GM18909 (cell line): ENCODE data around the gene BTBD9.
A peak's percentile ranks its signal among the peaks of the same experiment; 100 is the strongest.

Experiments used
- ATAC-seq: cut with Tn5 transposase; IDR thresholded peaks from one replicate; pipeline ENCODE4 v1.9.1; 2021; ENCODE audit warnings: mild to moderate bottlenecking; ENCODE audit not compliant: unreplicated experiment, poor library complexity

The BTBD9 gene

DNA sequence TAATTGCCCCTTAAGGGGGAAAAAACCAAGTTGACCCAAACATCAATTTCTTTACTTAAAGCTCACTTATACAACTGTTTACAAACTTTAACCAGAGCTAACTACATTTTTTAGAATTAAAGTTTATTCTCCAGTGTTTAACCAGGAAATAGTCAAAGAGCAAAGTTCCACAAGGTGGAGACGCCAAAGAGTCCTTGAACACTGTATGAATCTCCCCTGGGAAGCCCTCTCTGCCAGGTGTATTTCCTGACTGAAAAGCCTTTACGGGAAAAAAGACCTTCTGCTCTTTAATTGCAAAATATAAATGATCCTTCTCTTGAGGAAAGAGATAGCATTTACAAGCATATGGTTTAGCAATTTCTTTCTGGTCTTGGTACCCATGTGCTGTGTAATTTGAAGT lies 36.2 kb downstream of the BTBD9 start:
- no peak for ATAC-seq

DNA sequence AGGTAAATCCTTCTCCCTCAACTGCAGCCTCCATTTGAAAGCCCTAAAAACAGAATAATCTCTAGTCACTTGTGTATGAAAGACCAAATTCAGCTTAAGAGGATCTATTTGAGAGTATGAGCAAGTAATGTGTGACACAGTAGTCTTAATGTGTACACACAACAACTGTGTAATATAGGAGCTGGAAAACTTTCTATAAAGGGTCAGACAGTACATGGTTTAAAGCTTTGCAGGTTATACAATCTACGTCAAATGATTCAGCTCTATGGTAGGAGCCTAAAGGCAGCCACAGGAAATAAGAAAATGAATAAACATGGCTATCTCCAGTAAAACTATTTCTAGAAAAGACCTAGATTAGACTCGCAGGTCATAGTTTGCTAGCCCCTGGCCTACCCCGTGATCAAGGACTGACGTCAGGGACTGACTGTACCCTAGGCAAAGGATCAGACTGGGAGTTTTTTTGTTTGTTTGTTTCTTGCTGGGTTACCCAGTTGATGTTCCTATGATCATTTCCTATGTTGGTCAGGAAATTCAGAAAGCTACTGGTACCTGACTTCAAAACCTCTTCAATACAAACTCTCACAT lies 39.7 kb downstream of the BTBD9 start:
- ATAC-seq: no peak

DNA sequence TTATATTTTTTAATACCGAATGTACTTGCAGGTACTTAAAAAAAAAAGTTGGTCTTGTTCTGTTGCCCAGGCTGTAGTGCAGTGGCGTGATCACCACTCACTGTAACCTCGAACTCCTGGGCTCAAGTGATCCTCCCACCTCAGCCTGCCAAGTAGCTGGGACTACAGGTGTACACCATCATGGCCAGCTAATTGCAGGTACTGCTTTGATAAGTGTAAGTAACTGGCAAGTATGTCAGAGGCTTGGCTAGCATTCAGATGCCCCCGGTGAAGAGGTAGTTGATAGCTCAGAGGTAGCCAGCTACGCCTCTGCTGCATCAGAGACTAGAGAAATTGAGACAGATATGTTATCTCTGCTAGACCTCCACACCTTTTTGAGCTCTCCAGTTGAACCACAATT lies 40.5 kb downstream of the BTBD9 start:
- ATAC-seq: no peak

DNA sequence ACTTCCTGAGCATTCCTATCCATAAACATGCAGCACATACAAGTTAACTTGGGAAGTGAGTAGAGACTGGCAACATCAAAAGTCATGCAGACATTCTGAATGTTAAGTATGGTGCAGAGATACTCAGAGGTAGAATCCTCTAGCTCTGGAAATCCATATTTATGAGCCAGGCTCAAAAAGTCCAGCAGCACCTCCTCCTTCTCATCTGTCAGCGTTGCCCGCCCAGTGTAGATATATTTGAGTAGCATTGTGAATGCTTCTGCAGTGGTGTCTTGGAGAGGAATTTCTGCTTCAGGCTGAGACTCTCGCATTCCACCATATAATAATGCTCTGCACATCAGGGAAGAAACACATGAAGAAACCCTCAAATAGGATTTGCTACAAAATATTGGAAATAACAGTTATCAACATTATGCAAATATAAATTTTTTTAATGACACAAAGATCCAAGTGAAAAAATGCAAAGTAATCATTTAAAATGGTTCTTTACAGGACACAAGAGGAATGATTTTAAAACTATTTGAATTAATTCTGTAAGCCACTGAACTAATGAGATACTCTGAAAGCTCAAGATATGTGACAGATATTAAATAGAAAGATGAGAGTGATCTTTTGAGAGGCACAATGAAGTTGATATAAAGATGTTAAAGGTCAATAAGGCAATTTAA lies 45.6 kb downstream of the BTBD9 start:
- ATAC-seq: no peak

DNA sequence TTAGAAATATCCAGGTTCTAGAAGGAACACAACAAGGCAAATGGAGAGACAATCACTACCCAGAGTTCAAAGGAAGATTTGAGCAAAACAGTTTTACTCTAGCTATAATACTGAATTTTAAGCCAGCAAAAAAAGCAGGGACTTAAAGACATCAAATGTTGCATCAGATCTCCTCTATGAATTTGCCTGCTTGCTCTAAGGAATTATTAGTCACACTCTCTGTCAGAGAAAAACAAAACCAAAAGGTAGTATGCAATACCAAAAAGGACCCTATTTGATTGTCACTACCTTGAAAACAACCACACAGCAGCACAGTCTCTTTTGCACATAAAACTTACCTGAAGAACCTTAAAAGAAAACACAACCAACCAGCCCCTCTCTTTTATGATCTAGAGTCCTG lies 46.3 kb downstream of the BTBD9 start:
- no peak for ATAC-seq

DNA sequence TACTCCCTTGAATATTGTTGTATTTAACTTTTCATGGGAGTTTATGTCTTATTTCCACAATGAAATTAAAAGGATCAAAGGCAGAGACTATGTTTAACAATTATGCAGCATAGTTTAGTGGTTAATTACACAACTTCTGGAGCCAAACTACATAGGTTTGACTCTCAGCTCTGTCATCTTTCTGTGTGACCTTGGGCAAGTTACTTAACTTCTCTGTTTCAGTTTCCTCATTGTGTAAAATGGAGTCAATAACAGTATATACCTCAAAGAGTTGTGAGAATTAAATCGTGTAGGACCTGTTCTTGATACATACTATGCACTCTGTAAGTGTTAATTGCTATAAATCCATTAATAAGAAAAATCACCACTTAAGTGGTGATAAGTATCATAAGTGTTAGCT lies 48.3 kb downstream of the BTBD9 start:
- no peak for ATAC-seq

DNA sequence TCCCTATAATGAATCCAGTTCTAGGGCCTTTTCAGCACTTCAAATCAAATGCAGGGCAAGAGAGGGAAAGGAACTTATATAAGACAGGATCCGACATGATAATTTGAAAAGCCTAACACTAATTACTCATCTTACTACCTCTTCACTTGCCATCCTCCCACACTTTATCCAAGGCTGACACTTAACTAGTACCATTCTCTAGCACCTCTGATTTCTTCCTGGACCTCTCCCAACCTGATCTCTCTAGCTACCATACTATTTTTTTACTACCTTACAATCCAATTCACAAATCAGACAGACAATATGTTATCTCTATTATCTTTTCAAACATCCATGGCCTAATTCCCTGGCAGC lies 50.4 kb downstream of the BTBD9 start:
- no peak for ATAC-seq

DNA sequence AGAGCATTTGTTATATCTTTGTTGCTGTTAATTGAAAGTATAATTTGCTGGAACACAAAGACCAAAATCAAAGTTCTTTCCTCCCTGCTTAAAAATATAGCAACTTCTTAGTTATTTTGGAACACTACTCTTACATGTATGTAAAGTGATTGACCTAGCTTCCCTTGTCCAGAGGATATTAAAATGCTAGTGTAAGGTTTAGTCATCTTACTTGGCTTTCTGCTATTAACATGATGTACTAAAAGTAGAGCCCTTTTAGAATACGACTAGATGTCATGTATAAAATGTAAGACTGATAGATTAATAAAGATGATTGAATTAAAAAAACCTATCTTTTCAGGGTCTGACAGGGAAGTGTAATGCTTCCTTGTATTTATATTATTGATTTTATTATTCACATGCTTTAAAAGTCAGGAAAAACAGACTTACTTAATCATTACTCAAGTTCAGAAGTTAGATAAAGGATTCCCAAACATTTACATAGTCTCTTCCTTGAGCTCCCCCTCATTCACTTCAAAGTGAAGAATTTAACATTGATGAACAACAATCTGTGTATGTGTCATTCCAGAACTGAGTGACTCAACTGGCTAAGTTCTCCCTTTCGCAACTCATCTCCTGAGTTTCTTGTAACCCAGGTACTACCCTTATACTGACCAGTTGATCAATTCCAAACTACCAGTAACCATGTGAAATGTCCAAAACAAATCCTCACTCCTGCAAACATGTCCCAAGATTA lies 50.9 kb downstream of the BTBD9 start:
- no peak for ATAC-seq

DNA sequence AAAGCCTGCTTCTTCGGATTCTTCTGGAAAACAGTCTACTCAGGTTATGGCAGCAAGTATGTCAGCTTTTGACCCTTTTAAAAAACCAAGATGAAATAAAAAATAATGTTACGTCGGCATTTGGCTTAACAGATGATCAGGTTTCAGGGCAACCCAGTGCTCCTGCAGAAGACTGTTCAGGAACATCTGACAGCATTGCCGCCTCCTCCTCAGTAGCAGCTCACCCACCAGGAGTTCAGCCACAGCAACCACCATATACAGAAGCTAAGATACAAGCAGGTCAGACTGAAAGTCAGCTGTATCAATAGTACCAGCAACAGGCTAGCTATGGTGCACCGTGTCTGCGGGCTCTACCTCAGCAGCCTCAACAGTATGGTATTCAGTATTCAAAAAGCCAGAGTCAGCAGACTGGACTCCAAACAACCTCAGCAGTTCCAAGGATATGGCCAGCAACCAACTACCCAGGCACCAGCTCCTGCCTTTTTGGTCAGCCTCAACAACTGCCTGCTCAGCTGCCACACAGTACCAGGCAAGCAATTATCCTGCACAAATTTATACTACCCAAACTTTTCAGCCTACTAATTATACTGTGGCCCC lies 51.9 kb downstream of the BTBD9 start:
- no peak for ATAC-seq

DNA sequence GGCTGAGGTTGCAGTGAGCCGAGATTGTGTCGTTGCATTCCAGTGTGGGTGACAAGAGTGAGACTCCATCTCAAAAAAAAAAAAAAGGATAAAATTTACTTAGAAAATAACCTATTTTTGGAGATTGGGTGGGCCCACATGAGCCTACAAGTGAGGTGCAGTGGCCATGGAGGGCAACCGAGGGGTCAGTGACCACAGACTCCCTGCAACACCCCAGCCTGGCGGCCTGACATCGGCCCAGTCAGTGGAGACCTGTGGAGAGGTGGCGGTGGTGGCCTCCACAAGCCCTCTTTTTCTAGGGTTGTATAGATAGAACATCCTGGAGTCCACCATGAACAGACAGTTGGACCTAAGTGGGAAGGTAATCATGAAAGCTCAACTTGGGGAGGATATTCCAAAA lies 52.7 kb downstream of the BTBD9 start:
- ATAC-seq: no peak

DNA sequence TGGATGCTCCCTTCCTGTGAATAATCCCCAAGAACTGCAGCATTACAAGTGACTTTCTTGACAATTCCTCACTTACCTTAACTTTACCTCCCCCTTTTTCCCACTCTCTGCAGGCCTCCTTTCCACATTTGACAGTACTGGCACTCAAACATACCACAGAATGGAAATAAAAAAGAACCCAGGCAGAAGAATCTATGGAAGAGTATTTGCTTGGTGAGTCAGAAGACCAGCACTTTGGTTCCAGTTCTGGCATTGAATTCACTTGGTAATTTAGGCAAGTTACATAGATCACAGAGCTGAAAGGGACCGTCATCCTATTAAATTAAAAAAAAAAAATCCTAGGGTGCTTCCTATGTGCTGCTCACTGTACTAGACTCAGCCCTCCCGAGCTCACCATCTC lies 55.0 kb downstream of the BTBD9 start:
- ATAC-seq: no peak

DNA sequence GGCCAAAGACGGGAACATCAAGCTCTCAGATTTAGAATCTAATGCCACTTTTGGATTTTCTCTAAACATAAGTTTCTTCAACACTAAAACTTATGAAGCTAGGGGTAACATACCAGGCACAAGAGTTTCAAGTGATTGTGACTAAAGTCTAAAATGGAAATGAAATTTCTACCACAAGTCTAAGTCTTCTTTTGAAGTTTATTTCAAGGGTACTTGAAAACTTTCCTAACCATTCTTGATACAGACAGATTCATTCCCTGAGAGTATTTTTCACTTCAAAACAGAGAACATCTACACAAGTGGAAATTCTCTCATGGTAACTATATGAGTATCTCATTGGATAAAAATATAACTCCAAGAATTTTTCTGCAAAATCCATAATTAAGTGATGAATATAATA lies 56.2 kb downstream of the BTBD9 start:
- ATAC-seq: no peak

DNA sequence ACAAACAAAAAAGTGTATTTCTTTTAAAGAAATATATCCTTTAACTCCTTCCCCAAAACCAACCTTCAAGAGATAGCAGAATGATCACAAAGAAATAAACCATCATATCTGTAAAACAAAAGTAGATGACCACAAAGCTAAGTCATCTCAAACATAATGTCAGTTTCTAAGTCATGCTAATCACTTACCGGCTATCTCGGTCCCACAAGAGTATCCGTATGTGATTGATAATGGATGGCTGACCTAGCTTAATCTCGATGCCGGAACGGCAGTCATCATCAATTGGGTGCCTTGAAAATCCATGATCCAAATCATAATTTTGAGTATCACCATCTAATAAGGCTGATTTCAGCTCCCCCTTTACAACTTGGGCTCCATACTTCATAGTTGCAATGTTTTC lies 59.7 kb downstream of the BTBD9 start:
- ATAC-seq: no peak

DNA sequence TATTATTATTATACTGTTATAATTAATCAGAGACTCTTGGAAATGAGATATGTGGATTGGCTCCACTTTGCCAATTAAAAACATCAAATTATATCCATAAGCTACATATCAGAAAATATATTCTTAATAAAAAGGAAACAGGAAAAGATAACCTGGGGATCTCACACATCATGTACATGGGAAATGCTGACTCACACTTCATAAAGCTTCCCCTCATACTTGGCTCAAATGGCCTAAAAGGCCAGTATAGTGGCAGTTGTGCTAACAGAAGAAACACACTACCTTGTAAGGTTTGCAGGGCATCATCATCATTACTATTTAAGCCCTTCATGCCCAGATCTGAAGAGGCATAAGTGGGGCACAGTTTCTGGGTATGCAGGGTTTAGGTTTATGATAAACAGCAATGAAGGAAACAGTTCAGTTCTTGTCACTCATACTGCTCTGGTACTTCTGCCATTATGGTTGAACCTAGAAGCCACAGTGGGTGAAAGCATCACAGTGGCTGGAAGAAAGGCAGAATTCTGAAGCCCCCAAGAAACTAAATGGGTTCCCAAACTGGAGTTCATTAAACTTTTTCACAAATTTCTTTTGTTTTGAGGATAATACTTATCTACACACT lies 60.6 kb downstream of the BTBD9 start:
- ATAC-seq: no peak

DNA sequence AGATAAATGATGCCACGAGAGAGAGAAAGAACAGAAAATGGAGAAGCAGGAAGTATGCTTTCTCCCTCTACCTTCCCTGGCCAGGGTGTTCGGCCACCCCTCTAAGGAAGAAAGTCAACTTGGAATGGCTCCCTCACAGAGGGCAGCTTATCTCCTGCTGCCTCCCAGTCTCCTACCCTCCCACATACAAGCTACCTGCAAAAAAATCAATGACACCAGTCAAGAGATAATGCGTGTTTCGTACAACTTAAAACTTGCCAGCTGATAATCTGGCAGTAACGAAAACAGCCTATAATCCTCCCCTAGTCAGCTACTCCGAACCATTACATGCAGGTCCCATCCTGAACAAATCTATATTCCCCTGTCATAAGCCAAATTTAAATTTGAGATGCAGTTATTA lies 61.7 kb downstream of the BTBD9 start:
- no peak for ATAC-seq

DNA sequence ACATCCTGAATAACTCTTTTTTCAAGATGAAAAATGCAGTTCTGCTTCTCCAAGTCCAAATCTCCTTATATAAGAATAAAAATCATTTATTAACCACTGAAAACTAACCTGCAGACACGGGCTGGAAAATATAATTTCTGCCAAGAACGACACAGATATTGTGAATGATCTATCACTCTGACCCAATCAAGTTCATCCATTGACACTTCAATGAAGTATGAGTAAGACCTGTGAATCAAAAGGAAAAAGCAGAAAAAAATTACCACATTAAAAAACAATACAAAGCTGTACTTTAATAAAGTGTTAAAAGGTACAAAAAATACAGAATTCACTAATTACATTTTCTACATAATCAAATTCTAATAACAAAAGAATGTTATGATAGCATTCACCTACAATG lies 62.2 kb downstream of the BTBD9 start:
- no peak for ATAC-seq

DNA sequence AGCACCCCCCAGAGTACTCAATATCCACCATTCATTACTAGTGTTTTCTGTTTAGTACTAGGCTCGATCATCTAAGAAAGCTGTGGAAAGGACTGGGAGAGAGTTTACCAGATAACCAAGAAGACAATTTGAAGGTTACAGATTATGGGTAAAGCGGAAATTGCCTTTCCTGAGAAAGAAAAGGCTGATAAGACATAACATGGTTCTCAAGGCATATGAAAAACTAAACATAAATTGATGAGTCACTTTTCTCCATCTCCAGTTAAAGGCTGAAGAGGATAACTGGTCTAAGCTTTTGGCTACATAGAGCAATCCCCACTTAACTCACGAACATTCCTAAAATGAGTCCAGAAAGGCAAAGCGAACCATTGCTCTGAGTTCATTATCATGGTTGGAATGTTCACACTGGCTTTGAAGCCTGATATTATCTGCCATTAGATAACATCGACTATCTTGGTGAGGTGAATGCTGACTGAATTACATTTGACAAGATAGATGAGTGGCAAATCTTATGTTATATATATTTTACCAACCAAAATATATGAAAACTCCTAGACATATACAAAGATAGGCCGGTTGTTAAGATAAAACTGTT lies 65.8 kb downstream of the BTBD9 start:
- no peak for ATAC-seq

DNA sequence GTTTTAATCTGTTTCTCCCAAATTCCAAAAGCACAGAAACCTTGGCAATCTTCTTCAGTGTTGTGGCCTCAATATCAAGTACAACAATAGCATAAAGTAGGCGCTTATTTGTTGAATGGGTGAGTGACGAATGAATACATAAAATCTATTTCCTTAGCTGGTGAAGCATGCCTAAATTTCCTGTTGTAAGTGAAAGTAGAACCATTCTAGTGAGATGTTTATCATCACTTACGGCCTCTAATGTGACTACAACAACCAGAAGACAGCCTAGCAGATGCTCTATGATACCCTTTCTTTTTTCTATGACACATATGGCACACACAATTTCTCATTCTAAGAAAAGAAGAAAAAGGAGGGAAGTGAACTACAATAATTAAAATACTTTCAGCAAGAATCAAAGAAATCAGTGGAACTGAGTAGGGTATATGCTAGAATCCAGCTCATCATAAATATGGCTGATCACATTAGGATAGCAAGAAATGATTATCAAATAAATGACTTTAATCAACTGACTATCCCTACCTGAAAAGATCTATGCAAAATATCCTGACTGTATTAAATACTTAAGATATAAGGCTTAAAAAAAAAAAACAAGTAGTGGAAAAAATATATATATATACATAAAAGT lies 67.4 kb downstream of the BTBD9 start:
- peak; percentile 59 for ATAC-seq

DNA sequence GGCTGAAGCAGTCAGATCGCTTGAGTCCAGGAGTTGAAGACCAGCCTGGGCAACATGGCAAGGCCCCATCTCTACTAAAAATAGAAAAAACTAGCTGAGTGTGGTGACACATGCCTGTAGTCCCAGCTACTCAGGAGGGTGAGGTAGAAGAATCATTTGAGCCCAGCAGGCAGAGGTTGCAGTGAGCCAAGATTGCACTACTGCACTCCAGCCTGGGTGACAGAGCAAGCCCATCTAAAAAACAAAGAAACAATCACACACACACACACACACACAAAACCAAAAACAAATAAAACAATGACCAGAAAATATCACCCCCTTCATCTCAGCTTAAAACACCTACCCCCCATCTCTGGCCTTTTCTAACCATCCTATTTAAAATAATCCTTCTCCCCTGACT lies 68.0 kb downstream of the BTBD9 start:
- no peak for ATAC-seq

DNA sequence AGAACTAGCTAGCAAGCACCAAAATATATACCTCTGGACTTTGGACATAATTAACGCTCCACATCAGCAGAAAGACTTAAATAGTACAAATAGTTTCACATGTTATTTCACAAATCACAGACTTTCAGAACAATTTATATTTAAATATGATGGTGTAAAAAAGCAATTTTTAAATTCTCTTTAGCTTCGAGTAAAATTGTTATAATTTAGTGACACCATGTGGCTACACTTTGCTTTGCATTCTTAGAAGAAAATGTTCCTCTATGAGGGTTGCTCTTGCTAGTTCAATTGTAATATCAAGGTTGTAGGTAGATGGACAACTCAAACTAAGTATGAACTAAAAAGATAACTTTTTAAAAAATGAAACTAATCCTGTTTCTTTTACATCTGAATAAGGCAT lies 69.0 kb downstream of the BTBD9 start:
- no peak for ATAC-seq
